K562 (cell line): ENCODE data around the gene NR1H2. TPM values are rescaled to one million over a fixed set of nuclear protein-coding genes. Genes with fewer than 3 reads are reported as not detected.

Experiments used
- ATAC-seq: fragments of 200-7000 bp; cut with Tn5 transposase; 3 replicates; pipeline ENCODE4 v1.9.1; 2020; ENCODE audit warnings: moderate library complexity
- BruUV-seq: library from RNA; stranded (reverse); fragments of 400-500 nt; replicated peaks from 2 replicates; lab custom pipeline; 2021; lab: Mats Ljungman, UMichigan
- CTCF ChIA-PET: fragments of 300-600 bp; formaldehyde crosslinking; extraction: SDS; loops from one replicate; lab custom pipeline; 2021; ENCODE audit warnings: low intra/inter-chr PET ratio; lab: Yijun Ruan, JAX
- POLR2A ChIA-PET: fragments of 300-600, 350-650 bp; sonication (Branson Sonifier 250); formaldehyde crosslinking; extraction: SDS; loops from one replicate; lab custom pipeline; 2021; ENCODE audit warnings: antibody characterized with exemption, inconsistent platforms; lab: Yijun Ruan, JAX
- DNase-seq, 4 experiments: peaks; one replicate each; pipeline versions ENCODE4 v3.0.0 to v3.0.0-alpha.2; 2011 to 2018; ENCODE audit warnings: low spot score in 3 of 4, mixed read lengths in 3 of 4; ENCODE audit errors: extremely low read depth in 1 of 4
- FAIRE-seq: peaks from 2 replicates; lab custom pipeline; 2011; peaks lifted over from hg19 to GRCh38; lab: Jason Lieb, UNC
- H2AFZ ChIP-seq: 2 replicates; pipeline ENCODE4 v1.6.0; 2011; ENCODE audit warnings: low read depth, low read length, control low read depth, inconsistent platforms
- H3K27ac ChIP-seq: fragments of 200-600 bp; 3 replicates; pipeline ENCODE4 v1.8.0; 2011; ENCODE audit warnings: low read depth, mild to moderate bottlenecking, control low read depth, inconsistent platforms, low read length, moderate library complexity, mixed read lengths; ENCODE audit errors: extremely low read depth
- H3K27me3 ChIP-seq, 2 experiments: fragments of 300-600 bp in 1 of 2; 2 replicates in 1 of 2; 3 replicates in 1 of 2; pipeline versions ENCODE4 v1.6.0 to v1.8.0; 2011; ENCODE audit warnings: inconsistent platforms in 2 of 2, low read length in 2 of 2, mild to moderate bottlenecking in 1 of 2, mixed read lengths in 1 of 2, moderate library complexity in 1 of 2; ENCODE audit not compliant: control insufficient read depth in 2 of 2, insufficient read depth in 2 of 2
- H3K36me3 ChIP-seq: fragments of 300-600 bp; 3 replicates; pipeline ENCODE4 v1.8.0; 2011; ENCODE audit warnings: mild to moderate bottlenecking, low read length, inconsistent platforms; ENCODE audit not compliant: control insufficient read depth, insufficient read depth
- H3K4me1 ChIP-seq, 2 experiments: fragments of 200-600 bp in 1 of 2; replicated peaks in 1 of 2; 2 replicates in 1 of 2; 3 replicates in 1 of 2; pipeline versions ENCODE4 v1.5.1 to v1.8.0; 2011; ENCODE audit warnings: inconsistent platforms in 2 of 2, low read length in 2 of 2, mild to moderate bottlenecking in 1 of 2, mixed read lengths in 1 of 2, moderate library complexity in 1 of 2; ENCODE audit not compliant: control insufficient read depth in 2 of 2, insufficient read depth in 2 of 2
- H3K4me2 ChIP-seq: 2 replicates; pipeline ENCODE4 v1.6.1; 2011; ENCODE audit warnings: low read length, control low read depth, inconsistent platforms, mixed read lengths; ENCODE audit not compliant: insufficient read depth
- H3K4me3 ChIP-seq: fragments of 200-600 bp; sonication (generic), shearing (Covaris generic); 2 replicates; pipeline ENCODE4 v1.5.1; 2016; ENCODE audit warnings: control low read depth, inconsistent platforms
- H3K79me2 ChIP-seq: fragments of 200-600 bp; 3 replicates; pipeline ENCODE4 v1.8.0; 2011; ENCODE audit warnings: low read length, inconsistent platforms; ENCODE audit not compliant: control insufficient read depth, insufficient read depth
- H3K9ac ChIP-seq, 2 experiments: 2 replicates each; pipeline versions ENCODE4 v1.6.0 to v1.6.1; 2011; ENCODE audit warnings: low read depth in 2 of 2, low read length in 2 of 2, control low read depth in 1 of 2, inconsistent platforms in 1 of 2, mild to moderate bottlenecking in 1 of 2, mixed read lengths in 1 of 2; ENCODE audit not compliant: insufficient read depth in 1 of 2
- H3K9me1 ChIP-seq: one replicate; pipeline ENCODE4 v1.6.0; 2011; ENCODE audit warnings: inconsistent platforms, mild to moderate bottlenecking, low read length, moderate library complexity; ENCODE audit not compliant: control insufficient read depth, insufficient read depth
- H3K9me3 ChIP-seq: replicated peaks from 2 replicates; pipeline ENCODE4 v1.5.1; 2011; ENCODE audit warnings: low read depth, low read length, inconsistent platforms; ENCODE audit not compliant: control insufficient read depth, insufficient read depth
- H4K20me1 ChIP-seq: replicated peaks from 2 replicates; pipeline ENCODE4 v1.6.1; 2011; ENCODE audit warnings: low read length, inconsistent platforms, mixed read lengths; ENCODE audit not compliant: control insufficient read depth, insufficient read depth
- CEBPG ChIP-seq, 3 experiments: fragments of 200-800 bp in 1 of 3; sonication (Bioruptor generic) in 1 of 3; sonication (generic) in 1 of 3; formaldehyde crosslinking in 1 of 3; IDR thresholded peaks in 2 of 3; conservative IDR thresholded peaks in 1 of 3; 2 replicates each; pipeline versions ENCODE4 v1.6.1 to v1.8.0; 2016 to 2022; ENCODE audit warnings: missing compliant biosample characterization in 2 of 3, missing genetic modification characterization in 2 of 3, mild to moderate bottlenecking in 1 of 3, missing genetic modification reagents in 1 of 3
- KLF1 ChIP-seq: fragments of 450-650 bp; IDR thresholded peaks from 2 replicates; pipeline ENCODE4 v1.6.1; 2016; ENCODE audit warnings: missing genetic modification characterization, missing compliant biosample characterization
- MAFG ChIP-seq: fragments of 450-650 bp; conservative IDR thresholded peaks from 2 replicates; pipeline ENCODE4 v1.6.1; 2016; ENCODE audit warnings: missing genetic modification characterization, missing compliant biosample characterization
- MLLT1 ChIP-seq, 2 experiments: fragments of 450-650 bp; IDR thresholded peaks; 2 replicates each; pipeline ENCODE4 v1.6.1; 2016
- MXD1 ChIP-seq: fragments of 250-450 bp; sonication (Bioruptor Pico); IDR thresholded peaks from 2 replicates; pipeline ENCODE4 v1.8.0; 2021; ENCODE audit warnings: borderline replicate concordance, mild to moderate bottlenecking, moderate library complexity; ENCODE audit not compliant: poor library complexity, severe bottlenecking
- NFYB ChIP-seq: IDR thresholded peaks from 2 replicates; pipeline ENCODE4 v1.6.1; 2011; ENCODE audit warnings: mild to moderate bottlenecking, moderate library complexity; ENCODE audit not compliant: insufficient read length; ENCODE audit errors: extremely low read depth
- NR4A1 ChIP-seq, 2 experiments: fragments of 250-450 bp in 1 of 2; fragments of 450-650 bp in 1 of 2; sonication (Bioruptor Pico) in 1 of 2; IDR thresholded peaks; 2 replicates each; pipeline versions ENCODE4 v1.4.0 to v1.6.1; 2016 to 2020; ENCODE audit warnings: mild to moderate bottlenecking in 2 of 2, missing compliant biosample characterization in 1 of 2, missing genetic modification characterization in 1 of 2, moderate library complexity in 1 of 2
- ZBTB8A ChIP-seq: fragments of 450-650 bp; IDR thresholded peaks from 2 replicates; pipeline ENCODE4 v1.6.1; 2018; ENCODE audit warnings: mild to moderate bottlenecking, moderate library complexity; ENCODE audit not compliant: partially characterized antibody
- ZNF232 ChIP-seq: sonication (generic); formaldehyde crosslinking; IDR thresholded peaks from 2 replicates; pipeline ENCODE4 v1.8.0; 2022; ENCODE audit warnings: mild to moderate bottlenecking, missing genetic modification reagents
- ZNF79 ChIP-seq: fragments of 250-450 bp; sonication (Bioruptor Pico); IDR thresholded peaks from 2 replicates; pipeline ENCODE4 v1.4.0; 2020; ENCODE audit warnings: low read depth, mild to moderate bottlenecking, moderate library complexity
- WGBS: fragments of 100-300 bp; shearing (Covaris generic); methylation state at CpG from one replicate; pipeline ENCODE4 v1.1.6; 2016; ENCODE audit warnings: low coverage, mixed read lengths; ENCODE audit not compliant: insufficient coverage; ENCODE audit errors: missing lambda C conversion rate; 5-methylcytosine and 5-hydroxymethylcytosine counted together
- in situ Hi-C: fragments of 300-500 bp; cut with MboI; formaldehyde crosslinking; loops from 4 replicates; pipeline ENCODE4 v1.15.0; 2018; ENCODE audit warnings: inconsistent platforms, mixed read lengths
- intact Hi-C: fragments of 100-400 bp; cut with micrococcal nuclease; formaldehyde crosslinking; loops from 2 replicates; pipeline ENCODE4 v1.14.2; 2022
- polyA plus RNA-seq, 8 experiments: library from polyadenylated mRNA; depleted of rRNA in 4 of 8; stranded (reverse) in 5 of 8; unstranded in 3 of 8; fragments of >200 nt; fragmentation: Nextera tagmentation in 2 of 8; fragmentation: Illumina TruSeq in 1 of 8; extraction: Ambion mirVana in 2 of 8; extraction: Trizol in 1 of 8; gene quantifications; 2 replicates each; pipeline versions ENCODE4 v1.2.1 to v1.2.3, GENCODE V29; 2011 to 2014; ENCODE audit warnings: inconsistent platforms in 1 of 8, missing spikeins in 1 of 8
- total RNA-seq, 7 experiments: library from RNA; depleted of rRNA in 6 of 7; stranded (reverse); fragments of >200 nt in 6 of 7; fragmentation: Illumina TruSeq in 2 of 7; extraction: Trizol in 2 of 7; gene quantifications; 2 replicates each; pipeline versions ENCODE4 v1.2.1 to v1.2.3, GENCODE V29; 2011 to 2021; ENCODE audit warnings: low replicate concordance in 1 of 7

The NR1H2 gene
- total and polyA plus RNA-seq, 9 of the 15 experiments (the other 6 are each of a cell fraction or from before 2014, with no cell fraction given), result 0.11 to 73.8 (median 24.0) TPM

DNA sequence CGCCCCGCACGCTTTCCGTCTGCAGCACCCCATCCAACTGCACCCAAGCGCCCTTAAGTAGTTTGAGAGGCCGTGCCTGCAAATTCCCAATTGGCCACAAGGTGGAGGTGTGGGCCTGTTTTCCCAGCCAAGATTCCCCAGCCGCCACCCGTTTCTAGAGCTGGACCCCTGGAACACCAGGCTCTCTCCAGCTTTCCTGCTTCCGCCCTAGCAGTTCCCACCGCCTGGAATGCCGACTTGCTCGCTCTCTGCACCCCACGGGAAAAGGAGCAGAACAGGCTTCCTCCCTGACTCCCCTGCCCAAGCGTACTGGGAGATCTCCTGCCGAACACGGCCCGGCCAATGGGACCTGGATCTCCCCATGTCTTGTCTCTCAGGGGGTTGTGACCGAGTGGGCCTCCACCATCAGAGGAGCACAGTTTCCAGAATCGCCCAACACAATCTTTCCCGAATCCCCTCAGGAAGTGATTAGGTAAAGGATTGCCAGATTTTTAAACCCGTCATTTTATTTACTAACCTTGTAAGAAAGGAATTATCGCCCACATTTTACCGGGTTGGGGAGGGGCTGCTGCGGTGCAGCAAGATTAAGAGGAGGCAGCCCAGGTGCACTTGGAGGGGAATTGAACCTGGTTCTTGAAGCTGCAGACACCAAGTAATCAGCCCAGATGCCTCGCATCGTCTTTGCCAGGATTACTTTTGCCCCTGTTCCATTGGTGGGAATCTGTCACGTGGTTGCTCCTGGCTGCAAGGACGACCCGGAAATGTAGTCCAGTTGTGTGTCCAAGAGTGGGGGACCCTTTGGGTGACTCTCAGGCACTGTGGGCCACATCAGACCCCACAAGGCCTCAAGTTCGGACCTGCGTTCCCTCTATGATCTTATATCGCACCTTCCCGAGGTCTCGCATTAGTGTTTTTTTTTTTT, 7.3 kb upstream of the NR1H2 start (continued):
- TF ChIP-seq MXD1 (no peak), NFYB (peak; percentile 57), ZBTB8A (no peak), MAFG (tag) (no peak), ZNF79 (CRISPR knock-in tag) (no peak)
- TF ChIP-seq, all 486 proteins: peak for 74

GRCh38 chr19:50371914-50372475, 4.3 kb upstream of the NR1H2 start:
- Histone ChIP-seq H3K9ac (peak overlapping the region in 1 of 2 experiments; percentile 54; a peak in 1 of 4 replicates), H3K9me3 (no peaks in the 10 kb centered on the region), H4K20me1 (no peaks in the 10 kb centered on the region), H3K4me1 (peaks cover 34 to 44% of the 10 kb centered on the region in 2 experiments), H3K4me2 (no peak overlapping the region), H3K36me3 (no peaks in the 10 kb centered on the region), H2AFZ (0 out of 2 replicates have a peak overlapping the region, but pooled peaks have one; percentile 42), H3K79me2 (peaks cover 14% of the 10 kb centered on the region; the same call in 2 of the 3 replicates), H3K9me1 (no peaks in the 10 kb centered on the region), H3K27ac (peak overlapping the region; percentile 100), H3K4me3 (no peak overlapping the region), H3K27me3 (no peaks in the 10 kb centered on the region)
- FAIRE-seq, result no peak
- intact Hi-C loops, result no loop called here
- TF ChIP-seq CEBPG (CRISPR knock-in tag; IDR thresholded peaks at IDR 0.05) (peak; percentile 61; the same call in 1 of the 2 replicates), CEBPG (tag; conservative IDR thresholded peaks at IDR 0.05 in 1 of 2, IDR thresholded peaks at IDR 0.05 in 1 of 2) (no peak), ZNF232 (CRISPR knock-in tag) (no peak), NR4A1 (CRISPR knock-in tag; IDR thresholded peaks at IDR 0.05) (no peak), NR4A1 (tag; IDR thresholded peaks at IDR 0.05) (0 out of 2 replicates have a peak, but pooled peaks have one; percentile 22), MLLT1 (IDR thresholded peaks at IDR 0.05) (no peak), KLF1 (no peak)
- ChIA-PET CTCF (no interaction called here), POLR2A (interaction anchor here (1.1 to 1.4 kb wide), 2 partner anchors 11 to 12 kb away, joined by 3 to 4 read pairs; no protein-coding TSS in a partner anchor)
- WGBS, result 56% methylated on average over 10 of the region's 10 CpGs
- no peak for ATAC-seq
- in situ Hi-C loops, result no loop called here
- no TSS peak for BruUV-seq
- DNase-seq, result no peak
